HEK293 (cell line): Measurements from ENCODE around the gene MDP1.

Experiments used
- CTCF ChIA-PET: fragments of 350-600 bp; formaldehyde crosslinking; extraction: SDS; loops from one replicate; lab custom pipeline; 2021; ENCODE audit warnings: antibody characterized with exemption; lab: Yijun Ruan, JAX
- POLR2A ChIA-PET: fragments of 300-600 bp; formaldehyde crosslinking; extraction: SDS; loops from one replicate; lab custom pipeline; 2020; ENCODE audit warnings: antibody characterized with exemption, inconsistent platforms; lab: Yijun Ruan, JAX
- H3K27ac ChIP-seq: fragments of 200-500 bp; sonication (Bioruptor generic); 2 replicates; pipeline ENCODE4 v1.5.1; 2014; ENCODE audit warnings: low read depth, low read length, control low read depth, inconsistent platforms; ENCODE audit errors: extremely low read depth
- H3K36me3 ChIP-seq, 2 experiments: fragments of 200-500 bp in 1 of 2; sonication (Bioruptor generic) in 1 of 2; 1 replicate in 1 of 2; 2 replicates in 1 of 2; pipeline ENCODE4 v1.5.1; 2014 to 2017; ENCODE audit warnings: inconsistent platforms in 2 of 2, low read length in 2 of 2; ENCODE audit not compliant: control insufficient read depth in 2 of 2, insufficient read depth in 1 of 2
- H3K4me1 ChIP-seq: fragments of 200-500 bp; sonication (Bioruptor generic); 2 replicates; pipeline ENCODE4 v1.5.1; 2014; ENCODE audit warnings: mild to moderate bottlenecking, low read length, inconsistent platforms; ENCODE audit not compliant: control insufficient read depth, insufficient read depth
- H3K4me3 ChIP-seq: 2 replicates; pipeline ENCODE4 v1.5.1; 2011; ENCODE audit warnings: low read depth, mild to moderate bottlenecking, control low read depth, low read length, moderate library complexity
- H3K9me3 ChIP-seq: fragments of 200-500 bp; sonication (Bioruptor generic); 2 replicates; pipeline ENCODE4 v1.5.1; 2014; ENCODE audit warnings: low read depth, low read length, inconsistent platforms; ENCODE audit not compliant: control insufficient read depth, insufficient read depth
- GLIS1 ChIP-seq: fragments of 450-650 bp; formaldehyde crosslinking; IDR thresholded peaks from 2 replicates; pipeline ENCODE4 v1.5.1; 2016; ENCODE audit warnings: missing biosample characterization, missing genetic modification characterization
- KLF7 ChIP-seq: fragments of 450-650 bp; formaldehyde crosslinking; IDR thresholded peaks from 2 replicates; pipeline ENCODE4 v1.5.1; 2016; ENCODE audit warnings: missing biosample characterization, missing genetic modification characterization, borderline replicate concordance
- SP2 ChIP-seq: fragments of 450-650 bp; formaldehyde crosslinking; IDR thresholded peaks from 2 replicates; pipeline ENCODE4 v1.5.1; 2016; ENCODE audit warnings: missing biosample characterization, missing genetic modification characterization
- YY1 ChIP-seq: fragments of 450-650 bp; formaldehyde crosslinking; IDR thresholded peaks from 2 replicates; pipeline ENCODE4 v1.5.1; 2018; ENCODE audit warnings: missing biosample characterization, missing genetic modification characterization
- YY2 ChIP-seq: fragments of 450-650 bp; formaldehyde crosslinking; IDR thresholded peaks from 2 replicates; pipeline ENCODE4 v1.5.1; 2016; ENCODE audit warnings: missing biosample characterization, missing genetic modification characterization
- ZBTB17 ChIP-seq: fragments of 450-650 bp; formaldehyde crosslinking; IDR thresholded peaks from 2 replicates; pipeline ENCODE4 v1.5.1; 2016; ENCODE audit warnings: missing biosample characterization, missing genetic modification characterization
- ZBTB48 ChIP-seq: fragments of 450-650 bp; formaldehyde crosslinking; IDR thresholded peaks from 2 replicates; pipeline ENCODE4 v1.5.1; 2016; ENCODE audit warnings: missing biosample characterization, missing genetic modification characterization
- ZFHX2 ChIP-seq: fragments of 450-650 bp; formaldehyde crosslinking; conservative IDR thresholded peaks from 2 replicates; pipeline ENCODE4 v1.5.1; 2016; ENCODE audit warnings: missing biosample characterization, missing genetic modification characterization
- ZNF10 ChIP-seq: fragments of 450-650 bp; formaldehyde crosslinking; IDR thresholded peaks from 2 replicates; pipeline ENCODE4 v1.5.1; 2017; ENCODE audit warnings: missing biosample characterization, missing genetic modification characterization
- ZNF112 ChIP-seq: fragments of 450-650 bp; formaldehyde crosslinking; IDR thresholded peaks from 2 replicates; pipeline ENCODE4 v1.5.0; 2017; ENCODE audit warnings: missing biosample characterization, missing genetic modification characterization
- ZNF140 ChIP-seq: fragments of 450-650 bp; formaldehyde crosslinking; IDR thresholded peaks from 2 replicates; pipeline ENCODE4 v1.5.1; 2016; ENCODE audit warnings: missing biosample characterization, missing genetic modification characterization
- ZNF175 ChIP-seq: fragments of 450-650 bp; formaldehyde crosslinking; IDR thresholded peaks from 2 replicates; pipeline ENCODE4 v1.5.1; 2016; ENCODE audit warnings: missing biosample characterization, missing genetic modification characterization
- ZNF280D ChIP-seq: fragments of 450-650 bp; formaldehyde crosslinking; IDR thresholded peaks from 2 replicates; pipeline ENCODE4 v1.5.1; 2016; ENCODE audit warnings: missing biosample characterization, missing genetic modification characterization
- ZNF335 ChIP-seq: fragments of 450-650 bp; formaldehyde crosslinking; conservative IDR thresholded peaks from 2 replicates; pipeline ENCODE4 v1.5.1; 2016; ENCODE audit warnings: missing biosample characterization, missing genetic modification characterization
- ZNF350 ChIP-seq: fragments of 450-650 bp; formaldehyde crosslinking; IDR thresholded peaks from 2 replicates; pipeline ENCODE4 v1.5.0; 2017; ENCODE audit warnings: missing biosample characterization, mild to moderate bottlenecking, missing genetic modification characterization
- ZNF391 ChIP-seq: fragments of 450-650 bp; formaldehyde crosslinking; IDR thresholded peaks from 2 replicates; pipeline ENCODE4 v1.5.1; 2016; ENCODE audit warnings: low read depth, missing biosample characterization, missing genetic modification characterization, borderline replicate concordance
- ZNF423 ChIP-seq: fragments of 450-650 bp; formaldehyde crosslinking; IDR thresholded peaks from 2 replicates; pipeline ENCODE4 v1.5.1; 2016; ENCODE audit warnings: missing biosample characterization, missing genetic modification characterization
- ZNF639 ChIP-seq: fragments of 450-650 bp; formaldehyde crosslinking; IDR thresholded peaks from 2 replicates; pipeline ENCODE4 v1.5.1; 2016; ENCODE audit warnings: missing biosample characterization, missing genetic modification characterization
- ZNF660 ChIP-seq: fragments of 450-650 bp; IDR thresholded peaks from 2 replicates; pipeline ENCODE4 v1.5.1; 2018; ENCODE audit warnings: missing biosample characterization, mild to moderate bottlenecking, missing genetic modification characterization
- ZNF791 ChIP-seq: fragments of 450-650 bp; formaldehyde crosslinking; IDR thresholded peaks from 2 replicates; pipeline ENCODE4 v1.5.1; 2016; ENCODE audit warnings: missing biosample characterization, missing genetic modification characterization
- ZNF837 ChIP-seq: fragments of 450-650 bp; formaldehyde crosslinking; IDR thresholded peaks from 2 replicates; pipeline ENCODE4 v1.5.1; 2016; ENCODE audit warnings: missing biosample characterization, missing genetic modification characterization
- ZSCAN18 ChIP-seq: fragments of 450-650 bp; formaldehyde crosslinking; IDR thresholded peaks from 2 replicates; pipeline ENCODE4 v1.5.1; 2016; ENCODE audit warnings: missing biosample characterization, missing genetic modification characterization
- TF ChIP-seq, protein P1 (sequence below): fragments of 450-650 bp; formaldehyde crosslinking; IDR thresholded peaks from 2 replicates; pipeline ENCODE4 v1.5.1; 2016; ENCODE audit warnings: missing biosample characterization, missing genetic modification characterization

MDP1 gene

GRCh38 chr14:24213866-24214662 is 1.8 kb downstream of the MDP1 start:
- H3K4me3 ChIP-seq, result peak overlapping the region; percentile 26; the same call in 1 of the 2 replicates
- ChIA-PET CTCF (interaction anchor here (0.6 to 1.6 kb wide), 9 partner anchors 9 to 913 kb away, joined by 3 to 4 read pairs (median 3); no protein-coding TSS in a partner anchor), POLR2A (interaction anchor here (0.8 to 4.3 kb wide), 17 partner anchors 9 to 99 kb away, joined by 3 to 43 read pairs (median 5); partner anchors contain the start of genes DCAF11, EMC9, IPO4 and IRF9)
- peaks cover 13 to 50% of the 10 kb centered on the region in 2 experiments for H3K36me3 ChIP-seq
- no peaks in the 10 kb centered on the region for H3K9me3 ChIP-seq
- TF ChIP-seq ZSCAN18 (tag by site-specific recombination), result no peak
- TF ChIP-seq ZNF350, result no peak
- no peak for TF ChIP-seq ZNF280D (tag by site-specific recombination)
- TF ChIP-seq ZNF140 (tag by site-specific recombination), result no peak
- TF ChIP-seq ZNF639 (tag by site-specific recombination), result no peak
- TF ChIP-seq, protein P1, sequence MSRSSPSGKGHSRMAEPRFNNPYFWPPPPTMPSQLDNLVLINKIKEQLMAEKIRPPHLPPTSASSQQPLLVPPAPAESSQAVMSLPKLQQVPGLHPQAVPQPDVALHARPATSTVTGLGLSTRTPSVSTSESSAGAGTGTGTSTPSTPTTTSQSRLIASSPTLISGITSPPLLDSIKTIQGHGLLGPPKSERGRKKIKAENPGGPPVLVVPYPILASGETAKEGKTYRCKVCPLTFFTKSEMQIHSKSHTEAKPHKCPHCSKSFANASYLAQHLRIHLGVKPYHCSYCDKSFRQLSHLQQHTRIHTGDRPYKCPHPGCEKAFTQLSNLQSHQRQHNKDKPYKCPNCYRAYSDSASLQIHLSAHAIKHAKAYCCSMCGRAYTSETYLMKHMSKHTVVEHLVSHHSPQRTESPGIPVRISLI (tag by site-specific recombination), result no peak
- no peak for TF ChIP-seq ZNF391
- no peak for TF ChIP-seq ZNF423 (tag by site-specific recombination)
- TF ChIP-seq ZNF112 (tag by site-specific recombination), result no peak
- no peaks in the 10 kb centered on the region for H3K4me1 ChIP-seq
- H3K27ac ChIP-seq, result peak overlapping the region; percentile 94

- H3K4me1 ChIP-seq, result no peaks in the 10 kb centered on the region
- peak within 1 kb of the TSS; percentile 91 for H3K4me3 ChIP-seq
- no peaks in the 10 kb centered on the region for H3K9me3 ChIP-seq
- POLR2A ChIA-PET, result interaction anchor here (0.6 to 4.3 kb wide), 22 partner anchors 8 to 1992 kb away, joined by 3 to 43 read pairs (median 5); partner anchors contain the start of genes DCAF11, EMC9, IPO4 and IRF9
- peak within 1 kb of the TSS; percentile 94 for H3K27ac ChIP-seq
- CTCF ChIA-PET, result interaction anchor here (0.6 to 1.6 kb wide), 8 partner anchors 9 to 161 kb away, joined by 3 to 4 read pairs (median 3); partner anchors contain the start of gene IRF9
- peaks cover 16 to 55% of the 10 kb centered on the region in 2 experiments for H3K36me3 ChIP-seq
- TF ChIP-seq ZNF10 (tag by site-specific recombination) (peak; percentile 58; the same call in 1 of the 2 replicates), KLF7 (tag by site-specific recombination) (peak; percentile 50; the same call in 1 of the 2 replicates), YY1 (tag by site-specific recombination) (peak; percentile 71), SP2 (tag by site-specific recombination) (peak; percentile 93), YY2 (tag by site-specific recombination) (peak; percentile 38; the same call in 1 of the 2 replicates), ZNF791 (tag by site-specific recombination) (no peak), ZBTB17 (tag by site-specific recombination) (peak; percentile 97), ZNF660 (tag by site-specific recombination) (no peak), ZNF335 (tag by site-specific recombination) (peak; percentile 64), ZBTB48 (tag by site-specific recombination) (peak; percentile 39; the same call in 1 of the 2 replicates), GLIS1 (tag by site-specific recombination) (peak; percentile 83), ZNF639 (tag by site-specific recombination) (peak; percentile 73), ZFHX2 (tag by site-specific recombination) (peak; percentile 37; the same call in 1 of the 2 replicates), ZNF175 (tag by site-specific recombination) (no peak), ZNF837 (no peak)
These were observed 2.7 kb downstream of the MDP1 start, which contains the start of gene CHMP4A for GRCh38 chr14:24212924-24213865. Gene CHMP4A, minus strand, starts transcription at chr14:24213488. Its CDS starts 49 bp downstream, at chr14:24213439.
